GM19455 (cell line): ENCODE measurements around the gene MAST1.
A peak's percentile ranks its signal among the peaks of the same experiment; 100 is the strongest.
"Not testable (repeated sequence)": the region's sequence is repeated elsewhere in the genome, so short reads cannot be mapped to it uniquely, and the experiment has no call there.

Experiments used
- ATAC-seq: cut with Tn5 transposase; IDR thresholded peaks from one replicate; pipeline ENCODE4 v1.9.1; 2021; ENCODE audit not compliant: unreplicated experiment

MAST1 gene

DNA sequence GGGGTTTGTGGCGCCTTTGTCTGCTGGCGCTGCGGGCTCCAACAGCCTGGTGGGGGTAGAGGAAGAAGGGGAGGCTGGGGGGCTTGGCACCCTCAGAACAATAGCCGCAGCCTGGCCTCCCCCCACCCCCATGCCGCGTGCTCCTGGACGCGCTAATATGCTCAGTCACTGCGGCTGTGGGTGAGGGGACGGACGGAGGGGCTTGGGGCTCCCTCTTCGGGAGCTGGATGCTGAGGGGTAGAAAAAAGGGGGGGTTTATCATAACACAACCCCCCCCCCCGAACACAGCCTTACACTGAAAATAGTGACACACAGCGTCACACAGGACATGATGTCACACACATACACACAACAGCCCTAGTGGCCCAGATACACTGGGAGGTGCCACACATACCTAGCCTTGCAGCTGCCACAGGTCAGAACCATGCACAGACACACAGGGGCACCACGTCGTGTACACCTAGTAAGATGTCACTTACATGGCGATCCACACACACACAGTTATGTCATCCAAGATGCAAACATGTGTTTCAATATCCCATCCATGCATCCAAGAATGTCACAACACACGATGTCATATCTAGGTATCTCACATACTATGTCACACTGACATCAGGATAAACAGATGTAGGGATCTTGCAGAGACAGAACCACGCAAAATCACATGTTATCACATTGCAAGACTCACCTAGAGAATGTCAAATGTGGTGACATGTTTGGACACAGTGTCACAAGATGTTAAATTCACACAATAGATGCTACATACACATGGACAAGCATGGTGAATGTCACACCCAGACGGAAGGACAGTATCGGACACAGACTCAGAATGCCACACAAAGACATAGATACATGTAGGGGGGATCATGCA lies 806 bp downstream of the MAST1 start:
- ATAC-seq, result no peak

- no peak for ATAC-seq
Measured at GRCh38 chr19:12840091-12841079, 2.1 kb downstream of the MAST1 start.

GRCh38 chr19:12841094-12841493 lies 2.8 kb downstream of the MAST1 start:
- no peak for ATAC-seq

DNA sequence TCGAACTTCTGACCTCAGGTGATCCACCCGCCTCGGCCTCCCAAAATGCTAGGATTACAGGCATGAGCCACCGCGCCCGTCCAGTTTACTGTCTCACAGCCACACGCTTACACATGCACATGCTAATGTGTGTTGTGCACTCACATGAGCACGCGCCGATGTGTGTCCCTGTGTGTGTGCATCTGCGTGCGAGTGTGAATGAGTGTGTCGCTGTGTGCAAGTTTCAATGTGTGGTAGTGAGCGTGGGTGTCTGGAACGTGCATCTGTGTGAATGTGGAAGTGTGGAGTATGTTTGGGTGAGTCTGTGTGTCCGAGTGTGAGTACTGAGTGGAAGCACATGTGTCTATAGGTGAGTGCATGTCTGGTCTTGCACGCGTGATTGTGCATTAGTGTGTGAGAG lies 4.2 kb downstream of the MAST1 start:
- no peak for ATAC-seq

DNA sequence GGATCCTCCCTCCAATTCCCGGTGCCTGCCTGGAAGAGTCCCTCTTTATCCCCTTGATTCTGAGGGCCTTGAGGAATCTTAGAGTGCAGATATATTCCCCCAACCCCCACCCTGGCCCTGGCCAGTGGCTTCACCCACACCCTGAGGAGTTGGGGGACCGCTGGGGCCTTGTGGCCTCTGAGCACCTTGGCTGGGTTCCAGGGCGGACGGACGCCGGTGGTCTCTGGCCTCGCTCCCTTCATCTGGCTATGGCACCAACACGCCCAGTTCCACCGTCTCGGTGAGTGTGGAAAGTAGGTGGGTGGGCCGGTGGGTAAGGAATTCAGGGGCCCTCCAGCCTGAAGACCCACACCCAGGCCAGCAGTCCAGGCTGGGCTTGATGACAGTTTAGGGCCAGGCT lies 5.0 kb downstream of the MAST1 start:
- no peak for ATAC-seq

GRCh38 chr19:12843999-12844732 lies 5.9 kb downstream of the MAST1 start:
- no peak for ATAC-seq

- ATAC-seq, result not testable (repeated sequence)
Measured at GRCh38 chr19:12846613-12847012, 8.3 kb downstream of the MAST1 start.

DNA sequence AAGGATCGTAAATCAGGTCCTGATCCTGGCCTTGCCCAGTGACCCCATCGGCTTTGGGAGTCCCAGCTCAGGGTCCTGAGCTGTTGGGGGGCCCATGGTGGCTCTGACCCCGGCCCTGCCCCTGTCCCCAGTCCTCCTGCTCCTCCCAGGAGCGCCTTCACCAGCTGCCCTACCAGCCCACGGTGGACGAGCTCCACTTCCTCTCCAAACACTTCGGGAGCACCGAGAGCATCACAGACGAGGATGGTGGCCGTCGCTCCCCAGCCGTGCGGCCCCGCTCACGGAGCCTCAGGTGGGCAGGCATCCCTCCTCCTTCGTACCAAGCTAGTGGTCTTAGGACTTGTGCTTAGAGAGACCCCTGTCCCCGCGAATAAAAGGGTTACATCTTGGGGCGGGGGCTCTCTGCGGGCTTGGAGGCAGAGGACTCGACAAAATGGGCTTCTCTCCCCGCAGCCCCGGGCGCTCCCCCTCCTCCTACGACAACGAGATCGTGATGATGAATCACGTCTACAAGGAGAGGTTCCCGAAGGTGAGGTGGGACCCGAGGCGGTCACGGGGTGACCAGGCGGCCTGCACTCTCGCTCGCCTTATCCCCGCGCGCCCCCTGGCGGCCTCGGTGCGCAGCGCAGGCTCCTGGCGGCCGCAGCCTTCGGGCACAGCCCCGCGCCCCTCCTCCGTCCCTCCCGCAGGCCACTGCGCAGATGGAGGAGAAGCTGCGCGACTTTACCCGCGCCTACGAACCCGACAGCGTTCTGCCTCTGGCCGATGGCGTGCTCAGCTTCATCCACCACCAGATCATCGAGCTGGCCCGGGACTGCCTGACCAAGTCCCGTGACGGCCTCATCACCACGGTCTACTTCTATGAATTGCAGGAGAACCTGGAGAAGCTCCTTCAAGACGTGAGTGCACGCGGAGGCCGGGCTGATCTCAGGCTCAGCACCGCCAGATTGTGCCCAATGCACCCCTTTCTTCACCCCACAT lies 9.1 kb downstream of the MAST1 start:
- ATAC-seq, result peak; percentile 64

DNA sequence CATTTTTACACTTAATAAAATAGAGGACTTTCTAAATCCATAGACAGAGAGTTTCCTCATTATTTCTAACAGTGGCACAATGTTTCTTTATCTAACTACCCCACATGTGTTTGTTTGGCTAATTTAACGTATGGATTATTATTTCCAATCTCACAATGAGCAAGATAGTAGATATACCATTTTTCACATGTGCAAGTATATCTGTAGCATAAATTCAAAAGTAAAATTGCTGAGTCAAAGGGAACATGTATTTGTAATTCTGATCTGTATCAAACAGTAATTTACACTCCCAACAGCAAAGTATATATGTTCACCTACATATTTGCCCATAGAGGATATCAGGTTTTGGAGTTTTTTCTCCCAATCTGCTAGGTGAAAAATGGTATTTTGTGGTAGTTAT lies 18.3 kb downstream of the MAST1 start:
- ATAC-seq, result no peak

DNA sequence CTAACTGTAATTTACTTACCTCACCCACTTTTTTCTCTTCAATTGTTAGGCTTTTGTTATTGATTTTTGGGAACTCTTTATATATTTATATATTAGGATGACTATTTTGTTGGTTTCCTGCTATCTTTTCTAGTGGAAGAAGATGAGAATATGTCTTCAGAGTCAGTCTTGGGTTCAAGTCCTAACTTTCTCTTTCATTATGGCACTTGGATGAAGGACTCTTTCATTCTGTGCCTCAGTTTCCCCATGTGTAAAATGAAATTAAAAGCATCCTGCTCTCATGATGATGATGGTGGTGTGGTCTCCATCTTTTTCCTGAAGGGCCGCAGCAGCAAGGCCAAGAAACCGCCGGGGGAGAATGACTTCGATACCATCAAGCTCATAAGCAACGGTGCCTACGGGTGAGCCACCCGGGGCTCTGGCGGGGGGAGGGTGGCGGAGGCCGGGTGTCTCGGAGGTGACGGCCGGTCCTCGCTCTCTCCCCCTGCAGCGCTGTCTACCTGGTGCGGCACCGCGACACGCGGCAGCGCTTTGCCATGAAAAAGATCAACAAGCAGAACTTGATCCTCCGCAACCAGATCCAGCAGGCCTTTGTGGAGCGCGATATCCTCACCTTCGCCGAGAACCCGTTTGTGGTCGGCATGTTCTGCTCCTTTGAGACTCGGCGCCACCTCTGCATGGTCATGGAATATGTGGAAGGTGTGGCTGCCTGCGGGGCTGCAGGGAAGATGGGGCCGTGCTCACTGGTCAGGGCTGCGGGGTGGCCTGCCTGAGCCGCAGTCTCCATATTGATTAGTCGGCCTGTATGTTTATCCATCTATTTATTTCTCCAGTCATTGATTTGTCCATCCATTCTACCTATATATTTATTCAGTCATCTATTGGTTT lies 20.0 kb downstream of the MAST1 start:
- no peak for ATAC-seq

- ATAC-seq, result no peak
Measured at GRCh38 chr19:12859546-12859945, 21.2 kb downstream of the MAST1 start.

DNA sequence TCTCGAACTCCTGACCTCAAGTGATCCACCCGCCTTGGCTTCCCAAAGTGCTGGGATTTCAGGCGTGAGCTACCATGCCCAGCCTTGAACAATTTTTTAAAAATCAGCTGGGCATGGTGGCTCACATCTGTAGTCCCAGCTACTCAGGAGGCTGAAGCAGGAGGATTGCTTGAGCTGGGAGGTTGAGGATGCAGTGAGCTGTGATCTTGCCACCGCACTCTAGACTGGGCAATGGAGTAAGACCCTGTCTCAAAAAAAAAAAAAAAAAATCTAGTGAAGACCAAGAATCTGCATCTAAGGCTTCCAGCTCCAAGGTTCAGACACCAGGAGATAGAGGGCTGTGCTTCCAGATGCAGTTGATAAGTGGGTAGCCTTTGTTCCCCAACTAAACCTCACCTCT lies 25.8 kb downstream of the MAST1 start:
- no peak for ATAC-seq

DNA sequence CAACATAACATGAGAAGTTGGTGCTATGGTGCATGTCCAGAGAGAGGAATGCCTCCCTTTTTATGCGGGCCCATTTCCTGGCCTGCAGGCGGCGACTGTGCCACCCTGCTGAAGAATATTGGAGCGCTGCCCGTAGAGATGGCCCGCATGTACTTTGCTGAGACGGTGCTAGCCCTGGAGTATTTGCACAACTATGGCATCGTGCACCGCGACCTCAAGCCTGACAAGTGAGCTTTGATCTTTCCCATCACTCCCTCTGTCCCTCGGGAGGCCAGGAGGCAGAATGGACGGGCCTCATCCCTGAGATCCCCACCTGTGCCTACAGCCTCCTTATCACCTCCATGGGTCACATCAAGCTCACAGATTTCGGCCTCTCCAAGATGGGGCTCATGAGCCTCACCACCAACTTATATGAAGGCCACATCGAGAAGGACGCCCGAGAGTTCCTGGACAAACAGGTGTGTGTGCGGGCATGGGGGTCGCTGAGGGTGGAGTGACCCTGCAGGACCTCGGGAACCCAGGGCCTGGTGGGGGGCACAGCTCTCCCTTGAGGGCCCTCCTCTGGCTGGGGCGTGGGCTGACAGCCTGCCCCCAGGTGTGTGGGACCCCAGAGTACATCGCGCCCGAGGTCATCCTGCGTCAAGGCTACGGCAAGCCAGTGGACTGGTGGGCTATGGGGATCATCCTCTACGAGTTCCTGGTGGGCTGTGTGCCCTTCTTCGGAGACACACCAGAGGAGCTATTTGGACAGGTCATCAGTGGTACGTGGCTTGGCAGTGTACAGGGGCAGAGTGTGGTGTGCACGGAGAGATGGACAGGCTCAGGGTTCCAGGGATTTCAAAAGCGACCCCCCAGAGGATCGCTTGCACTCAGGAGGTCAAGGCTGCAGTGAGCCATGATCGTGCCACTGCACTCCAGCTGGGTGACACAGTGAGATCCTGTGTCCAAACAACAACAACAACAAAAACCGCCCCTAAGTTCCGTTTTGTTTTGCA lies 26.7 kb downstream of the MAST1 start:
- no peak for ATAC-seq

DNA sequence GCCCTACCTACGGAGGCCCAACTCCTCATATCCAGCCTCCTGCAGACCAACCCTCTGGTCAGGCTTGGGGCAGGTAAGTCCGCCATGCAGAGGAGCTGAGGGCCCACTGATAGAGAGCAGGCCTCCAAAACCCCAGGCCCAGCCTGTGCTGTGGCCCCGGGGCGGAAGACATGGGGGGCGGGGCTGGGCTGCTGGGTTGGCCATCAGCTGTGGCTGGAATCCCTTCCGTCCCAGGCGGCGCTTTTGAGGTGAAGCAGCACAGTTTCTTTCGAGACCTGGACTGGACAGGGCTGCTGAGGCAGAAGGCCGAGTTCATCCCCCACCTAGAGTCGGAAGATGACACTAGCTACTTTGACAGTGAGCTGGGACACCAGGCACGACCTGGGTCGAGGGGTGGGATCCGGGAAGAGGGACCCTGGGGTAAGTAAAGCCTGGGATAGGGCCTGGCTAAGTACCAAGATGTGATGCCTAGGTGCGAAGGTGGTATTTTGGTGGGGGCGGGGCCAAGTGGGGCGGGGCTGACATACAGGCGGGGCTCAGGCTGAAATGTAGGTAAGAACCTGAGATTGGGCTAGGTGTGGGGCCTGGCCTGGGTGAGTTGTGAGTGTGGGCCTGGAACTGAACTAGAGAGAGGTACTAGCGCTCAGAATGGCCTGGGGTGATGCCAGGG lies 27.6 kb downstream of the MAST1 start:
- no peak for ATAC-seq

GRCh38 chr19:12866416-12867119 lies 28.3 kb downstream of the MAST1 start:
- ATAC-seq, result no peak
